Measurements from ENCODE around the gene KLC3. TPM values are rescaled to one million over a fixed set of nuclear protein-coding genes. Genes with fewer than 3 reads are reported as not detected.

Gene KLC3
- total and polyA plus RNA-seq, 4 donors, result 0.80 to 2.2 (median 1.4) TPM

- H3K27me3 ChIP-seq (ENCODE audit: control insufficient read depth in 3 of 3, insufficient read depth in 3 of 3, low read length in 2 of 3), result peaks cover 0 to 4% (median 0%) of the 10 kb centered on the region in 3 donors
- H3K27ac ChIP-seq (ENCODE audit: low read depth in 1 of 2, low read length in 1 of 2), result no peak overlapping the region
- no peaks in the 10 kb centered on the region for H3K4me1 ChIP-seq (ENCODE audit: control insufficient read depth in 5 of 5, insufficient read depth in 5 of 5, low read length in 5 of 5)
- ATAC-seq (ENCODE audit: insufficient read depth, low FRiP score), result no peak
- no peak overlapping the region for H3K9ac ChIP-seq (ENCODE audit: insufficient read depth in 1 of 2, low read length in 2 of 2)
- WGBS, 2 donors, result 89 to 94% methylated on average over 15 of the region's 15 CpGs
- no peak for DNase-seq
- H3K9me3 ChIP-seq (ENCODE audit: control insufficient read depth in 4 of 4, insufficient read depth in 3 of 4, low read length in 3 of 4), result no peaks in the 10 kb centered on the region
- no peak for TF ChIP-seq CTCF (IDR thresholded peaks at IDR 0.05; ENCODE audit: control extremely low read depth, extremely low read depth)
- no peak overlapping the region for H3K4me3 ChIP-seq
- peaks cover 3 to 36% (median 21%) of the 10 kb centered on the region in 4 donors for H3K36me3 ChIP-seq (ENCODE audit: control insufficient read depth in 4 of 4, insufficient read depth in 4 of 4, low read length in 4 of 4)
Measured at GRCh38 chr19:45352062-45352461, 11.5 kb downstream of the KLC3 start.

- no peak overlapping the region for H3K9ac ChIP-seq (ENCODE audit: insufficient read depth in 1 of 2, low read length in 2 of 2)
- TF ChIP-seq CTCF (IDR thresholded peaks at IDR 0.05; ENCODE audit: control extremely low read depth, extremely low read depth), result no peak
- ATAC-seq (ENCODE audit: insufficient read depth, low FRiP score) (no peak), DNase-seq (no peak)
- peaks cover 3 to 40% (median 21%) of the 10 kb centered on the region in 4 donors for H3K36me3 ChIP-seq (ENCODE audit: control insufficient read depth in 4 of 4, insufficient read depth in 4 of 4, low read length in 4 of 4)
- WGBS, 2 donors, result 93 to 96% methylated on average over 20 of the region's 20 CpGs
- no peaks in the 10 kb centered on the region for H3K4me1 ChIP-seq (ENCODE audit: control insufficient read depth in 5 of 5, insufficient read depth in 5 of 5, low read length in 5 of 5)
- peaks cover 0 to 4% (median 0%) of the 10 kb centered on the region in 3 donors for H3K27me3 ChIP-seq (ENCODE audit: control insufficient read depth in 3 of 3, insufficient read depth in 3 of 3, low read length in 2 of 3)
- H3K9me3 ChIP-seq (ENCODE audit: control insufficient read depth in 4 of 4, insufficient read depth in 3 of 4, low read length in 3 of 4), result no peaks in the 10 kb centered on the region
- H3K4me3 ChIP-seq, result no peak overlapping the region
- H3K27ac ChIP-seq (ENCODE audit: low read depth in 1 of 2, low read length in 1 of 2), result no peak overlapping the region
Measured at GRCh38 chr19:45352471-45352870, 11.9 kb downstream of the KLC3 start.

- Histone ChIP-seq H3K27ac (ENCODE audit: low read depth in 1 of 2, low read length in 1 of 2) (no peak overlapping the region), H3K4me1 (ENCODE audit: control insufficient read depth in 5 of 5, insufficient read depth in 5 of 5, low read length in 5 of 5) (no peaks in the 10 kb centered on the region), H3K36me3 (ENCODE audit: control insufficient read depth in 4 of 4, insufficient read depth in 4 of 4, low read length in 4 of 4) (peaks cover 3 to 42% (median 21%) of the 10 kb centered on the region in 4 donors), H3K9me3 (ENCODE audit: control insufficient read depth in 4 of 4, insufficient read depth in 3 of 4, low read length in 3 of 4) (no peaks in the 10 kb centered on the region), H3K27me3 (ENCODE audit: control insufficient read depth in 3 of 3, insufficient read depth in 3 of 3, low read length in 2 of 3) (no peaks in the 10 kb centered on the region), H3K4me3 (no peak overlapping the region), H3K9ac (ENCODE audit: insufficient read depth in 1 of 2, low read length in 2 of 2) (no peak overlapping the region)
- DNase-seq (no peak), ATAC-seq (ENCODE audit: insufficient read depth, low FRiP score) (no peak)
- no peak for TF ChIP-seq CTCF (IDR thresholded peaks at IDR 0.05; ENCODE audit: control extremely low read depth, extremely low read depth)
- 93 to 94% methylated on average over 20 of the region's 20 CpGs for WGBS, 2 donors
Measured at GRCh38 chr19:45352914-45353796, 12.6 kb downstream of the KLC3 start.
